HG03064 (cell line): ENCODE measurements around the gene KCNH6.

Source experiments
- ATAC-seq: cut with Tn5 transposase; IDR thresholded peaks from one replicate; pipeline ENCODE4 v1.9.1; 2021; ENCODE audit warnings: low read depth; ENCODE audit not compliant: unreplicated experiment

Gene KCNH6

GRCh38 chr17:63588797-63589196 is 65.6 kb downstream of the KCNH6 start:
- ATAC-seq, result no peak

GRCh38 chr17:63589646-63590045 is 66.5 kb downstream of the KCNH6 start:
- no peak for ATAC-seq

GRCh38 chr17:63592797-63593196 is 69.6 kb downstream of the KCNH6 start:
- no peak for ATAC-seq

- ATAC-seq, result no peak
These were observed 72.0 kb downstream of the KCNH6 start for GRCh38 chr17:63595132-63595531.
